Tibial nerve (tissue), 4 donors: ENCODE measurements around the gene RSPO3.

Experiments
- EP300 ChIP-seq, 2 donors: sonication (generic); formaldehyde crosslinking; IDR thresholded peaks; one replicate each; pipeline ENCODE4 v1.6.1; 2017; ENCODE audit warnings: antibody characterized with exemption in 2 of 2, mild to moderate bottlenecking in 1 of 2
- POLR2A ChIP-seq, 2 donors: fragments of 450-650 bp; IDR thresholded peaks; one replicate each; pipeline ENCODE4 v1.6.1; 2017; ENCODE audit warnings: antibody characterized with exemption in 2 of 2, mild to moderate bottlenecking in 2 of 2, moderate library complexity in 2 of 2
- TF ChIP-seq, protein P1 (sequence below), 5 experiments: fragments of 200-600 bp in 3 of 5; fragments of 450-650 bp in 2 of 5; sonication (generic) in 3 of 5; IDR thresholded peaks; one replicate each; pipeline ENCODE4 v1.5.1; 2016 to 2019; ENCODE audit warnings: antibody characterized with exemption in 5 of 5, mild to moderate bottlenecking in 3 of 5, moderate library complexity in 2 of 5

DNA sequence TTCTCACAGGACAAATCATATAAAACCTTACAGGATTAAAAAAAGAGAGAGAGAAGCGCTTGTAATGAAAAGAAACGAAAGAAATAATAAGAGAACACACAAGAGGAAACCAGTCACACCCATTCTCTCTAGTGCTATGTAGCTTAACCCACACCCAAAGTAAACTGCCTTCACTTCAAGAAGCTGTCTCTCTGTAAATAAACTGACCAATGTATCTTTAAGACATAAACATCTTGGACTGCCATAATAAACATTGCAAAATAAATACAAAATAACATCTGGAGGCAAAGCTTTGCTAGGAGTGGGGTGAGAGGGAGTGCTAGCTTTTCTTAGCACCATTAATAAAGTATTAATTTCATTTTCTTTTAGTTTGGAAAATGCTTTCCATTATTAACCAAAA lies 86.6 kb downstream of the RSPO3 start:
- TF ChIP-seq, protein P1, sequence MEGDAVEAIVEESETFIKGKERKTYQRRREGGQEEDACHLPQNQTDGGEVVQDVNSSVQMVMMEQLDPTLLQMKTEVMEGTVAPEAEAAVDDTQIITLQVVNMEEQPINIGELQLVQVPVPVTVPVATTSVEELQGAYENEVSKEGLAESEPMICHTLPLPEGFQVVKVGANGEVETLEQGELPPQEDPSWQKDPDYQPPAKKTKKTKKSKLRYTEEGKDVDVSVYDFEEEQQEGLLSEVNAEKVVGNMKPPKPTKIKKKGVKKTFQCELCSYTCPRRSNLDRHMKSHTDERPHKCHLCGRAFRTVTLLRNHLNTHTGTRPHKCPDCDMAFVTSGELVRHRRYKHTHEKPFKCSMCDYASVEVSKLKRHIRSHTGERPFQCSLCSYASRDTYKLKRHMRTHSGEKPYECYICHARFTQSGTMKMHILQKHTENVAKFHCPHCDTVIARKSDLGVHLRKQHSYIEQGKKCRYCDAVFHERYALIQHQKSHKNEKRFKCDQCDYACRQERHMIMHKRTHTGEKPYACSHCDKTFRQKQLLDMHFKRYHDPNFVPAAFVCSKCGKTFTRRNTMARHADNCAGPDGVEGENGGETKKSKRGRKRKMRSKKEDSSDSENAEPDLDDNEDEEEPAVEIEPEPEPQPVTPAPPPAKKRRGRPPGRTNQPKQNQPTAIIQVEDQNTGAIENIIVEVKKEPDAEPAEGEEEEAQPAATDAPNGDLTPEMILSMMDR (IDR thresholded peaks at IDR 0.05): no peak
- TF ChIP-seq POLR2A (IDR thresholded peaks at IDR 0.05) (no peak), EP300 (IDR thresholded peaks at IDR 0.05) (no peak)
